Neural progenitor cell (in vitro differentiated cells): Measurements from ENCODE around the gene PKDCC. TPM values are rescaled to one million over a fixed set of nuclear protein-coding genes. Genes with fewer than 3 reads are reported as not detected.
A peak's percentile ranks its signal among the peaks of the same experiment; 100 is the strongest.

Source experiments
- DNase-seq: peaks from one replicate; pipeline ENCODE4 v3.0.0-alpha.2; 2016; ENCODE audit warnings: low spot score
- H2AFZ ChIP-seq: fragments of 200-600 bp; sonication (generic); replicated peaks from 2 replicates; pipeline ENCODE4 v1.6.1; 2016; ENCODE audit warnings: antibody characterized with exemption
- H3F3A ChIP-seq: fragments of 200-600 bp; sonication (generic); 2 replicates; pipeline ENCODE4 v1.6.1; 2016; ENCODE audit warnings: antibody characterized with exemption, low read depth
- H3K27ac ChIP-seq: fragments of 200-600 bp; sonication (generic); 2 replicates; pipeline ENCODE4 v1.5.1; 2016; ENCODE audit warnings: mild to moderate bottlenecking
- H3K27me3 ChIP-seq: fragments of 200-600 bp; sonication (generic); 2 replicates; pipeline ENCODE4 v1.6.1; 2016; ENCODE audit warnings: mild to moderate bottlenecking, moderate library complexity
- H3K36me3 ChIP-seq: fragments of 200-600 bp; sonication (generic); 2 replicates; pipeline ENCODE4 v1.5.1; 2016
- H3K4me1 ChIP-seq: fragments of 200-600 bp; sonication (generic); 2 replicates; pipeline ENCODE4 v1.6.1; 2016; ENCODE audit warnings: mixed run types
- H3K4me2 ChIP-seq: fragments of 200-600 bp; sonication (generic); 2 replicates; pipeline ENCODE4 v1.6.1; 2016
- H3K4me3 ChIP-seq: fragments of 200-600 bp; sonication (generic); 2 replicates; pipeline ENCODE4 v1.5.1; 2016
- H3K79me2 ChIP-seq: fragments of 200-600 bp; sonication (generic); 2 replicates; pipeline ENCODE4 v1.6.1; 2016; ENCODE audit warnings: low read depth
- H3K9ac ChIP-seq: fragments of 200-600 bp; sonication (generic); 2 replicates; pipeline ENCODE4 v1.6.1; 2016
- H3K9me3 ChIP-seq: fragments of 200-600 bp; sonication (generic); 2 replicates; pipeline ENCODE4 v1.5.1; 2016; ENCODE audit warnings: low read depth
- H4K20me1 ChIP-seq: fragments of 200-600 bp; sonication (generic); 2 replicates; pipeline ENCODE4 v1.6.1; 2016; ENCODE audit warnings: low read depth
- H3K27ac Mint-ChIP-seq: 3 replicates; pipeline ENCODE4 v1.8.0; 2021; ENCODE audit warnings: mixed read lengths
- H3K27me3 Mint-ChIP-seq: 2 replicates; pipeline ENCODE4 v1.8.0; 2022; ENCODE audit warnings: low read depth, mild to moderate bottlenecking, inconsistent platforms, moderate library complexity, mixed read lengths; ENCODE audit not compliant: insufficient read depth
- H3K36me3 Mint-ChIP-seq: 3 replicates; pipeline ENCODE4 v1.8.0; 2021; ENCODE audit warnings: mixed read lengths
- H3K4me1 Mint-ChIP-seq: 3 replicates; pipeline ENCODE4 v1.8.0; 2021; ENCODE audit warnings: mixed read lengths
- H3K4me3 Mint-ChIP-seq: 3 replicates; pipeline ENCODE4 v1.8.0; 2021; ENCODE audit warnings: mild to moderate bottlenecking, moderate library complexity, mixed read lengths
- H3K9me3 Mint-ChIP-seq: 3 replicates; pipeline ENCODE4 v1.8.0; 2020; ENCODE audit warnings: mixed read lengths
- EZH2 ChIP-seq: fragments of 200-600 bp; sonication (generic); IDR thresholded peaks from 2 replicates; pipeline ENCODE4 v1.6.1; 2017; ENCODE audit warnings: antibody characterized with exemption, mild to moderate bottlenecking, moderate library complexity
- EZH2phosphoT487 ChIP-seq: fragments of 200-600 bp; sonication (generic); IDR thresholded peaks from 2 replicates; pipeline ENCODE4 v1.6.1; 2017; ENCODE audit warnings: antibody characterized with exemption
- total RNA-seq: library from RNA; depleted of rRNA; stranded (reverse); fragments of >200 nt; gene quantifications from 2 replicates; pipeline ENCODE4 v1.2.3, GENCODE V29; 2015; ENCODE audit warnings: low replicate concordance
- TF ChIP-seq, protein P1 (sequence below): fragments of 200-600 bp; sonication (generic); IDR thresholded peaks from 2 replicates; pipeline ENCODE4 v1.5.1; 2017; ENCODE audit warnings: antibody characterized with exemption, mild to moderate bottlenecking

PKDCC gene
- total RNA-seq, 1 donor from 2014 or later = 70.4 TPM

DNA sequence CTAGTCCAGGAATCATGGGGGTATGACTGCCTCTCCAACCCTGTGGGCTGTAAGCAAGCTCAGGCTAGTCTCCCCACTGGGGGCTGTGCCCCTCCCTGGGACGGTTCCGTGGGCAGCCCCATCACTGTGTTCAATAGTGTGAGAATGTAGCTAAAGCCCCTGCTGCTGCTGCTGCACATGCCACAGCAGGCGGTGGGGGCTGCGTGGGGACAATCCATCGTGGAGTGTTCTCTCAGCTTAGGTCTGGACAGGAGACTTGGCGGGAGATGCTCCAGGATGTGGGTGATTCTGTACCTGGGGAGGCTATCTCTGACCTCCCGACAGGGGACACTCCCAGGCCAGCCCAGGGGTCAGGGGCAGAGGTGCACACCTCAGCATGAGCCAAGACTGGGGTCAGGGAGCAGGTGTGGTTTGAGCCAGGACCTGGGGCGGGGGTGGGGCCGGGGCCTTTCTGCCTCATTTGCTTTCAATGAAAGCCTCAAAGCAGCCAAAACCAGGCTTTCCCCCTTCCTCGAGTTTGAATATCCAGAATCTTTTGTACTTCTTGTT lies 10.2 kb downstream of the PKDCC start:
- H3K79me2 ChIP-seq = peaks cover 30% of the 10 kb centered on the region
- Mint-ChIP-seq H3K36me3 (peaks cover 4% of the 10 kb centered on the region), H3K4me1 (peaks cover 52% of the 10 kb centered on the region), H3K27me3 (peaks cover 52% of the 10 kb centered on the region), H3K9me3 (peaks cover 4% of the 10 kb centered on the region), H3K27ac (no peak overlapping the region), H3K4me3 (no peak overlapping the region)
- peak; percentile 36 for DNase-seq
- H3K36me3 ChIP-seq = no peaks in the 10 kb centered on the region
- TF ChIP-seq EZH2phosphoT487 (no peak), EZH2 (no peak)
- TF ChIP-seq, protein P1, sequence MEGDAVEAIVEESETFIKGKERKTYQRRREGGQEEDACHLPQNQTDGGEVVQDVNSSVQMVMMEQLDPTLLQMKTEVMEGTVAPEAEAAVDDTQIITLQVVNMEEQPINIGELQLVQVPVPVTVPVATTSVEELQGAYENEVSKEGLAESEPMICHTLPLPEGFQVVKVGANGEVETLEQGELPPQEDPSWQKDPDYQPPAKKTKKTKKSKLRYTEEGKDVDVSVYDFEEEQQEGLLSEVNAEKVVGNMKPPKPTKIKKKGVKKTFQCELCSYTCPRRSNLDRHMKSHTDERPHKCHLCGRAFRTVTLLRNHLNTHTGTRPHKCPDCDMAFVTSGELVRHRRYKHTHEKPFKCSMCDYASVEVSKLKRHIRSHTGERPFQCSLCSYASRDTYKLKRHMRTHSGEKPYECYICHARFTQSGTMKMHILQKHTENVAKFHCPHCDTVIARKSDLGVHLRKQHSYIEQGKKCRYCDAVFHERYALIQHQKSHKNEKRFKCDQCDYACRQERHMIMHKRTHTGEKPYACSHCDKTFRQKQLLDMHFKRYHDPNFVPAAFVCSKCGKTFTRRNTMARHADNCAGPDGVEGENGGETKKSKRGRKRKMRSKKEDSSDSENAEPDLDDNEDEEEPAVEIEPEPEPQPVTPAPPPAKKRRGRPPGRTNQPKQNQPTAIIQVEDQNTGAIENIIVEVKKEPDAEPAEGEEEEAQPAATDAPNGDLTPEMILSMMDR = no peak
- H3K27me3 ChIP-seq = no peaks in the 10 kb centered on the region
- peaks cover 51% of the 10 kb centered on the region for H3K4me1 ChIP-seq
- H3K27ac ChIP-seq = no peak overlapping the region
- H3K9ac ChIP-seq = no peak overlapping the region
- H2AFZ ChIP-seq = no peak overlapping the region
- peaks cover 80% of the 10 kb centered on the region for H4K20me1 ChIP-seq
- no peaks in the 10 kb centered on the region for H3K9me3 ChIP-seq
- H3K4me3 ChIP-seq = no peak overlapping the region
- H3F3A ChIP-seq = peaks cover 82% of the 10 kb centered on the region
- H3K4me2 ChIP-seq = peak overlapping the region; percentile 48

DNA sequence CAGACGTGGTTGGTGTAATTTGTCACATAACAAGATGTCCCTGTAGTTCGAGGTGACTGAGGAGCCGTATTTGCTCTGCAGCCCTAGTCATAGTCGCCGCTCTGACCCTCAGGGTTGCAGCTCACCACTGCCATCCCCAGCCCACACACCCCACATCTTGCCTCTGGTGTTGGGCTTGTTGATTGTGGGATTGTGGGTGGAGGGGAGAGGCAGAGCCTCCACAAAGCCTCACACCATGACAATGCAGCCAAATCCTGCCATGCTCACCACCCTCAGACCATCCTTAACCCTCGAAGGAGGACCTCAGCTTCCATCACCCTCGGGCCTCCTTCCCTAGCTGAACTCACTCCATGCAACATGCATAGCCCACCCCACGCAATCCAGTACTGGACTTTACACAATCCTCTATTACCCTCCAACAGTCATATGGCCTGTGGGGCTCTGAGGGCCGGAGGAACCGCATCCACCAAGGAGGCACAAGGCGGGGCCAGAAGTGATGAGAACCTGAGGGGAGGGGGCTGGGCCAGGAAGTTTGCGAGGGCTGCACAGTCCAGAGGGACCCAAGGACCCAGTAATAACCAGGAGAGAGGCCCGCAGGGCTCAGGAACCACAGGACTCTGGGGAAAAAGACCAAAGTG lies 11.6 kb downstream of the PKDCC start:
- Histone ChIP-seq H3K4me2 (no peak overlapping the region), H2AFZ (no peak overlapping the region), H3K79me2 (peaks cover 17% of the 10 kb centered on the region), H4K20me1 (peaks cover 66% of the 10 kb centered on the region), H3K4me1 (peaks cover 53% of the 10 kb centered on the region), H3K4me3 (no peak overlapping the region), H3K9me3 (no peaks in the 10 kb centered on the region), H3F3A (peaks cover 79% of the 10 kb centered on the region), H3K36me3 (no peaks in the 10 kb centered on the region), H3K27ac (no peak overlapping the region), H3K27me3 (no peaks in the 10 kb centered on the region), H3K9ac (no peak overlapping the region)
- TF ChIP-seq EZH2 (no peak), EZH2phosphoT487 (no peak)
- TF ChIP-seq, protein P1 = no peak
- no peak for DNase-seq
- Mint-ChIP-seq H3K27ac (no peak overlapping the region), H3K9me3 (peaks cover 4% of the 10 kb centered on the region), H3K36me3 (peaks cover 7% of the 10 kb centered on the region), H3K4me3 (peak overlapping the region; percentile 61), H3K4me1 (peaks cover 40% of the 10 kb centered on the region), H3K27me3 (peaks cover 52% of the 10 kb centered on the region)

DNA sequence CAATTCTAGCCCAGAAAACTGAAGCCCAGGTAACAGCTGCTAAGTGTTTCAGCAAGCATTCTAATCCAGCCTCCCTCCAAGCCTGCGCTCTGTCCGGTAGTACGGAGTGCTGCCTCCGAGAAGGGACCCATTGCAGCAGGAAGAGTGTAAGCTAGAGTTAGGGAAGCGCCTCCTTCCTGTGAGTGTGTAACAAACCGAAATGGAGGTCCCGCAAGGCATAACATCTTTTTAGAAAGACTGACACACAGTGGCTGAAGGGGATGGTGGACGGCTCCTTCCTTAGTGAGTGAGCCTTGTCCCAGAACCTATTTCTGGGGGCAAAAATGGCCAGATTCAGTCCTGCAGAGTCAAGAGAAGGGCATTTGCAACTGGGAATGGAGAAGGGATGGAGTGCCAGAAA lies 12.2 kb downstream of the PKDCC start:
- peaks cover 58% of the 10 kb centered on the region for H3K4me1 ChIP-seq
- H3K9ac ChIP-seq = no peak overlapping the region
- H3K27ac Mint-ChIP-seq = no peak overlapping the region
- DNase-seq = no peak
- peaks cover 4% of the 10 kb centered on the region for H3K9me3 Mint-ChIP-seq
- peaks cover 55% of the 10 kb centered on the region for H3K27me3 Mint-ChIP-seq
- TF ChIP-seq EZH2phosphoT487 (no peak), EZH2 (no peak)
- TF ChIP-seq, protein P1 = no peak
- no peak overlapping the region for H3K27ac ChIP-seq
- H3F3A ChIP-seq = peaks cover 80% of the 10 kb centered on the region
- no peaks in the 10 kb centered on the region for H3K27me3 ChIP-seq
- H4K20me1 ChIP-seq = peaks cover 60% of the 10 kb centered on the region
- no peaks in the 10 kb centered on the region for H3K9me3 ChIP-seq
- H2AFZ ChIP-seq = no peak overlapping the region
- H3K36me3 ChIP-seq = no peaks in the 10 kb centered on the region
- peaks cover 7% of the 10 kb centered on the region for H3K36me3 Mint-ChIP-seq
- peaks cover 40% of the 10 kb centered on the region for H3K4me1 Mint-ChIP-seq
- no peak overlapping the region for H3K4me3 ChIP-seq
- no peak overlapping the region for H3K4me2 ChIP-seq
- no peak overlapping the region for H3K4me3 Mint-ChIP-seq
- peaks cover 11% of the 10 kb centered on the region for H3K79me2 ChIP-seq
